ENCODE results near the gene CFB. TPM values are rescaled to one million over a fixed set of nuclear protein-coding genes. Genes with fewer than 3 reads are reported as not detected.

Gene CFB
- total and polyA plus RNA-seq, 2 of the 13 experiments (the other 11 are each of a cell fraction or from before 2014, with no cell fraction given) = 171 to 513 TPM

GRCh38 chr6:31927242-31927862 is 18.5 kb upstream of the CFB start, which contains the start of gene C2 (continued):
- no peak for TF ChIP-seq GPN1 (CRISPR knock-in tag; IDR thresholded peaks at IDR 0.05; ENCODE audit: borderline replicate concordance)
- peak; percentile 54; the same call in 1 of the 2 replicates for TF ChIP-seq KLF11 (CRISPR knock-in tag; IDR thresholded peaks at IDR 0.05)
- peak; percentile 72; the same call in 1 of the 2 replicates for TF ChIP-seq ZBTB4 (CRISPR knock-in tag; IDR thresholded peaks at IDR 0.05; ENCODE audit: borderline replicate concordance)
- TF ChIP-seq ZNF354B (CRISPR knock-in tag; IDR thresholded peaks at IDR 0.05) = 0 out of 2 replicates have a peak, but pooled peaks have one; percentile 73
- 0 out of 2 replicates have a peak, but pooled peaks have one; percentile 5 for TF ChIP-seq RAD51 (IDR thresholded peaks at IDR 0.05; ENCODE audit: borderline replicate concordance)
- no peak for TF ChIP-seq HDAC6 (IDR thresholded peaks at IDR 0.05; ENCODE audit: low read depth, low read length)
- no peak for TF ChIP-seq SRSF9 (IDR thresholded peaks at IDR 0.05; ENCODE audit: borderline replicate concordance, insufficient read depth, low read depth, low read length, poor library complexity, severe bottlenecking)
- TF ChIP-seq ZNF670 (CRISPR knock-in tag; IDR thresholded peaks at IDR 0.05; ENCODE audit: borderline replicate concordance) = 0 out of 2 replicates have a peak, but pooled peaks have one; percentile 75
- peak; percentile 99 for TF ChIP-seq TARDBP (CRISPR knock-in tag; IDR thresholded peaks at IDR 0.05)
- TF ChIP-seq ZMYM2 (CRISPR knock-in tag; IDR thresholded peaks at IDR 0.05) = peak; percentile 98
- peak; percentile 95 for TF ChIP-seq PHF5A (CRISPR knock-in tag; IDR thresholded peaks at IDR 0.05; ENCODE audit: low read depth, unreplicated experiment)
- no peak for TF ChIP-seq ZHX1 (CRISPR knock-in tag; IDR thresholded peaks at IDR 0.05; ENCODE audit: low read depth)
- no peak for TF ChIP-seq ZNF83 (CRISPR knock-in tag; IDR thresholded peaks at IDR 0.05; ENCODE audit: borderline replicate concordance)
- peak; percentile 93; the same call in 1 of the 2 replicates for TF ChIP-seq ZNF772 (CRISPR knock-in tag; IDR thresholded peaks at IDR 0.05)
- 0 out of 2 replicates have a peak, but pooled peaks have one; percentile 50 for TF ChIP-seq ZNF709 (CRISPR knock-in tag; IDR thresholded peaks at IDR 0.05)
- TF ChIP-seq ZNF414 (CRISPR knock-in tag; IDR thresholded peaks at IDR 0.05) = peak; percentile 62; the same call in 1 of the 2 replicates
- peak; percentile 80 for TF ChIP-seq ZNF629 (CRISPR knock-in tag; conservative IDR thresholded peaks at IDR 0.05)
- no peak for TF ChIP-seq LRRFIP1 (CRISPR knock-in tag; conservative IDR thresholded peaks at IDR 0.05)
- TF ChIP-seq ZNF776 (CRISPR knock-in tag; IDR thresholded peaks at IDR 0.05) = no peak
- TF ChIP-seq TBX3 (IDR thresholded peaks at IDR 0.05; ENCODE audit: borderline replicate concordance) = peak; percentile 94
